Stomach (tissue), 9 donors: ENCODE data around the gene NOL12. TPM values are rescaled to one million over a fixed set of nuclear protein-coding genes. Genes with fewer than 3 reads are reported as not detected.

Experiments used
- DNase-seq, 2 donors: peaks; one replicate each; pipeline versions ENCODE4 v3.0.0 to v3.0.0-alpha.2; 2013 to 2019
- H3K27ac ChIP-seq, 5 donors: fragments of 200-600 bp in 4 of 5; sonication (generic) in 4 of 5; one replicate each; pipeline ENCODE4 v1.5.1; 2013 to 2019; ENCODE audit warnings: mild to moderate bottlenecking in 1 of 5, moderate library complexity in 1 of 5
- H3K27me3 ChIP-seq, 3 donors: fragments of 200-600 bp; sonication (generic); one replicate each; pipeline ENCODE4 v1.5.1; 2017 to 2019; ENCODE audit warnings: mixed run types in 1 of 3
- H3K36me3 ChIP-seq, 4 donors: fragments of 200-600 bp; sonication (generic); 1 replicate in 3 of 4; 2 replicates in 1 of 4; pipeline ENCODE4 v1.5.1; 2016 to 2019
- H3K4me1 ChIP-seq, 4 donors: fragments of 200-600 bp; sonication (generic); one replicate each; pipeline ENCODE4 v1.5.1; 2016 to 2019
- H3K4me3 ChIP-seq, 4 donors: fragments of 200-600 bp; sonication (generic) in 3 of 4; one replicate each; pipeline ENCODE4 v1.5.1; 2016 to 2019; ENCODE audit warnings: mild to moderate bottlenecking in 1 of 4
- H3K9me3 ChIP-seq, 4 donors: fragments of 200-600 bp; sonication (generic); one replicate each; pipeline ENCODE4 v1.5.1; 2016 to 2019
- CTCF ChIP-seq, 7 experiments: fragments of 450-650 bp in 4 of 7; fragments of 200-600 bp in 3 of 7; sonication (generic) in 3 of 7; IDR thresholded peaks; one replicate each; pipeline ENCODE4 v1.5.1; 2016 to 2019; ENCODE audit warnings: antibody characterized with exemption in 7 of 7, control low read depth in 2 of 7, mild to moderate bottlenecking in 1 of 7
- EP300 ChIP-seq: sonication (generic); formaldehyde crosslinking; IDR thresholded peaks from one replicate; pipeline ENCODE4 v1.6.1; 2017; ENCODE audit warnings: antibody characterized with exemption
- POLR2A ChIP-seq, 4 donors: fragments of 450-650 bp; IDR thresholded peaks; one replicate each; pipeline ENCODE4 v1.6.1; 2016; ENCODE audit warnings: antibody characterized with exemption in 4 of 4, control low read depth in 2 of 4, mild to moderate bottlenecking in 1 of 4, moderate library complexity in 1 of 4
- POLR2AphosphoS5 ChIP-seq, 3 donors: sonication (generic); formaldehyde crosslinking; IDR thresholded peaks; one replicate each; pipeline ENCODE4 v1.6.1; 2016; ENCODE audit warnings: antibody characterized with exemption in 3 of 3
- WGBS, 5 donors: extraction: QIAGEN DNeasy Blood & Tissue Kit in 3 of 5; methylation state at CpG; one replicate each; pipeline versions ENCODE4 v1.1.5 to v1.1.7; 2013 to 2018; 5-methylcytosine and 5-hydroxymethylcytosine counted together
- intact Hi-C: fragments of 100-400 bp; cut with DNase I; formaldehyde crosslinking; loops from one replicate; pipeline ENCODE4 v1.15.1; 2023; ENCODE audit warnings: low total_unique reads
- polyA plus RNA-seq, 3 donors: library from polyadenylated mRNA; stranded (reverse); fragments of 200-250 nt; gene quantifications; one replicate each; pipeline ENCODE4 v1.2.3, GENCODE V29; 2013
- total RNA-seq, 5 donors: library from RNA; depleted of rRNA; stranded (reverse); fragments of >200 nt; gene quantifications; one replicate each; pipeline versions ENCODE4 v1.1.0 to v1.2.3, GENCODE V29; 2014 to 2016
- donor health status: healthy with polysubstance abuse.
- donor health status: Bipolar disorder and iron deficiency.
- donor health status: healthy.

NOL12 gene
- total and polyA plus RNA-seq, 8 donors = 9.3 to 64.6 (median 35.3) TPM

GRCh38 chr22:37639070-37639760 lies 46.9 kb upstream of the NOL12 start, which contains the start of gene SH3BP1:
TSS of gene SH3BP1 (plus strand) at chr22:37639669. CDS start at chr22:37639788, 119 bp downstream.
- Histone ChIP-seq H3K27me3 (peaks cover 0 to 8% (median 0%) of the 10 kb centered on the region in 3 donors), H3K9me3 (no peaks in the 10 kb centered on the region), H3K4me1 (peaks cover 54 to 92% (median 76%) of the 10 kb centered on the region in 4 donors), H3K4me3 (peak within 1 kb of the TSS; percentile 60 to 75 (median 64)), H3K36me3 (peaks cover 0 to 27% (median 9%) of the 10 kb centered on the region in 4 donors), H3K27ac (peak within 1 kb of the TSS; percentile 42 to 90 (median 78))
- DNase-seq = peak; percentile 59 to 86
- TF ChIP-seq CTCF (IDR thresholded peaks at IDR 0.05) (no peak), POLR2AphosphoS5 (IDR thresholded peaks at IDR 0.05) (no peak), POLR2A (IDR thresholded peaks at IDR 0.05) (no peak), EP300 (no peak)
- 3 to 8% (median 7%) methylated on average over 28 to 57 of the region's 57 CpGs for WGBS, 5 donors
- intact Hi-C loops = no loop called here

GRCh38 chr22:37639771-37640590 lies 46.2 kb upstream of the NOL12 start:
- Histone ChIP-seq H3K9me3 (no peaks in the 10 kb centered on the region), H3K4me1 (peaks cover 46 to 84% (median 69%) of the 10 kb centered on the region in 4 donors), H3K27ac (peak overlapping the region; percentile 42 to 90 (median 78)), H3K36me3 (peaks cover 0 to 35% (median 14%) of the 10 kb centered on the region in 4 donors), H3K27me3 (peaks cover 0 to 8% (median 0%) of the 10 kb centered on the region in 3 donors), H3K4me3 (peak overlapping the region; percentile 60 to 75 (median 64))
- intact Hi-C loops = loop anchor here (5.0 to 10.0 kb wide), 2 partner anchors 42 to 155 kb away; no protein-coding TSS in a partner anchor
- WGBS, 5 donors = 6 to 21% (median 7%) methylated on average over 9 to 27 of the region's 27 CpGs
- no peak for TF ChIP-seq POLR2A (IDR thresholded peaks at IDR 0.05)
- no peak for TF ChIP-seq CTCF (IDR thresholded peaks at IDR 0.05)
- TF ChIP-seq POLR2AphosphoS5 (IDR thresholded peaks at IDR 0.05) = no peak
- no peak for TF ChIP-seq EP300
- DNase-seq = peak in 1 of 2 donors; percentile 49

GRCh38 chr22:37640591-37641560 lies 45.3 kb upstream of the NOL12 start:
- peak in 1 of 2 donors; percentile 72 for DNase-seq
- intact Hi-C loops = loop anchor here (5.0 to 10.0 kb wide), 2 partner anchors 41 to 154 kb away; no protein-coding TSS in a partner anchor
- Histone ChIP-seq H3K36me3 (peaks cover 0 to 44% (median 22%) of the 10 kb centered on the region in 4 donors), H3K4me1 (peaks cover 43 to 75% (median 62%) of the 10 kb centered on the region in 4 donors), H3K9me3 (no peaks in the 10 kb centered on the region), H3K27ac (peak overlapping the region in 3 of 5 donors; percentile 72 to 90 (median 84)), H3K27me3 (peaks cover 0 to 8% (median 0%) of the 10 kb centered on the region in 3 donors), H3K4me3 (peak overlapping the region; percentile 60 to 75 (median 64))
- WGBS, 5 donors = 56 to 68% (median 63%) methylated on average over 18 to 24 of the region's 24 CpGs
- no peak for TF ChIP-seq CTCF (IDR thresholded peaks at IDR 0.05)
- TF ChIP-seq POLR2A (IDR thresholded peaks at IDR 0.05) = no peak
- TF ChIP-seq POLR2AphosphoS5 (IDR thresholded peaks at IDR 0.05) = no peak
- TF ChIP-seq EP300 = no peak
